ENCODE results near the gene NUP214. TPM values are rescaled to one million over a fixed set of nuclear protein-coding genes. Genes with fewer than 3 reads are reported as not detected.

NUP214 gene
- total RNA-seq, 1 donor from 2014 or later, result 21.7 TPM

- no peak for DNase-seq
These were observed 152.0 kb downstream of the NUP214 start for GRCh38 chr9:131277287-131277909.

DNA sequence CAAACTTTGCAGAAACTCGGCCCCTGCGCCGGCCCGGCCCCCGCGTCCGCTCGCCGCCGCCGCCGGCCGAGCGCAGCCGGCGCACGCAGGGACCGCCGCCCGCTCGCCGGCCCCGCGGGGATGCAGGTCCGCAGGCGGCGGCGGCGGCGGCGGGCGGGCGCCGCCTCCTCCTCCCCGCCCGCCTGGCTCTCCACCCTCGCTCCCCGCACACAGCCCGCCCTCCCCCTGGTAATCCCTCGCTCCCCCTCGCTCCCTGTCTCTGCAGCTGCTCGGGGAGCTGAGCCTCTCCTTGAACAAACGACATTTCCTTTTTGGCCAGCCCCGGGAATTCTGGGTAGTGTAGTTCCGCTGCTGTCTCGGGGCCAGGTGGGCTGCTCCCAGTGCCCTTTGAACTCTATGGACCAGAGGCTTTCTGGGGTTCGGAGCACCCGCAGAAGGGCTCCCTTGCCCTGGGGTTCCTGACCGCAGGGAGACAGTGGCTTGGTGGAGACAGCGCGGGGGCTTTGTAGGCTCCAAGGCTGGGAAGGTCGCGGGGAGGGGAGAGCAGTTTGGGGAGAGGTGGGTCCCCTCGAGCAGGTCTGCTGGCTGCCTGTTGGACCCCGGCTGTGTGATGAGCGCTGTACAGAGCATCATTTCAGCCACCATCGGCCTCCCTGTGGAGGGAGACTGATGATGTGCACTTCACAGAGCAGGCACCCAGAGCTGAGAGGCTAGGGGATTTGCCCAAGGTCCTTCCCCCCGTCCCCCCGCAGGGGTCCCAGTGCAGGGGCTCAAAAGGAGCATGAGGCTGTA, 152.7 kb downstream of the NUP214 start:
- peak; percentile 82 for DNase-seq

- no peak for DNase-seq
These were observed 153.3 kb downstream of the NUP214 start for GRCh38 chr9:131278702-131279111.

GRCh38 chr9:131279196-131279862, 153.9 kb downstream of the NUP214 start:
- no peak for DNase-seq

DNA sequence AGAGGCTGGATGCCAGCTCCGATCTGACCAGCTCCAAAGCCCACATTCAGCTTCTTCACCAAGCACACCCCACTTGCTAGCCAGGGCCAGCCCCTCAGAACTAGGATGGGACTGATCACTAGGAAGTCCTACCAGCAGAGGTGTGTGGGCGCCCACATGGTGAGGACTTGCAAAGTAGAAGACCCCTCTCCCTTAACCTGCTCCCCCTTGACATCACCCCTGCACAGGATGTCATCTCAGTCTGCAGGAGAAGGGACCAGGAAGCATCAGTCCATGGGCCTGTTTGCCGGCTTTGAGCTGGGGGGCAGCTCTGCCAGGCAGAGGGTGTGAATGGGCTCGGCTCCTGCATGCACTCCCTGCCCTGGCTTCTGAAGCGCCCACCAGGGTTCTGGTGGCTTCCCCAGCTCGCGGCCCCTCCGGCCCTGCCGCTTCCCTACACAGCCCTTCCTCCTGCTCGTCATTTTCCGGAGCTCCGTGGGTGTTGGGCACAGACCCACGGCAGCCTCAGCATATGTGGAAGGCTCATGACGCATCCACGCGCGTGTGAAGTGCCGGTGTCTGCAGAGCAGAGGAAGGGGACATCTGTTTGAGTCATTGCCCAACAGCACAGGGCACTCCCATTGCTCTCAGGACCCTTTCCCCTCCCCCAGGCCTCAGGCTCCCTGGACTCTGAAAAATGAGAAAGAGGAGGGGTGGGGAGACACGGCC, 154.6 kb downstream of the NUP214 start:
- no peak for DNase-seq

- no peak for DNase-seq
These were observed 155.3 kb downstream of the NUP214 start for GRCh38 chr9:131280660-131281059.

- no peak for DNase-seq
These were observed 156.0 kb downstream of the NUP214 start for GRCh38 chr9:131281119-131281965.

DNA sequence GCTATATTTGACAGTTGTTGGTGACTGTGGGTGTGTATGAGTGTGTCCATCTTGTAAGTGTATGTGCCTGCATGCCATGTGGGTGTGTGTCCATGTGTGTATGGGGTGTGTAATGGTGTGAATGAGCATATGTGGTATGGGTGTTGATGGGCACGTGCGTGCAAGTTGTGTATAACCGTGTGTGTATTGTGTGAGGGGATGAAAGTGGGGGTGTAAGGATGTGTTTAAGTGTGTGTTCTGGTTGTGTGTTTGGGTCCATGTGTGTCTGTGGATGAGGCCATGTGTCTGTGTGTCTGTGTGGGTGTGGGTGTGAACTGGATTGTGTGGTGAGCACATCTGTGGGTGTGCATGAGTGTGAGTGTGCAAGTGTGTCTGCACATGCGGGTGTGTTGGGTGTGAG, 156.8 kb downstream of the NUP214 start:
- no peak for DNase-seq

- DNase-seq, result peak; percentile 27
These were observed 157.5 kb downstream of the NUP214 start for GRCh38 chr9:131282688-131283422.

Small RNAs within 50 kb of the gene (small RNA-seq; reads per million reads assigned to genes)
- gene RNU6-881P (ENCODE audit: low replicate concordance), result not detected

Other genes starting within 250 kb of the NUP214 start
- gene QRFP, start 228.8 kb upstream of the NUP214 start, total RNA-seq, result not detected
- 0.10 TPM for gene FIBCD1, start 186.3 kb upstream of the NUP214 start, total RNA-seq
- gene LAMC3, start 116.4 kb upstream of the NUP214 start, total RNA-seq, result 8.1 TPM
- gene AIF1L, start 29.1 kb upstream of the NUP214 start, total RNA-seq, result 8.1 TPM
- 3.6 TPM for gene FAM78A, start 150.9 kb downstream of the NUP214 start, total RNA-seq
- gene PLPP7, start 164.1 kb downstream of the NUP214 start, total RNA-seq, result 4.6 TPM